MCF 10A (cell line): ENCODE results near the gene SMTNL2. TPM values are rescaled to one million over a fixed set of nuclear protein-coding genes. Genes with fewer than 3 reads are reported as not detected.

Source experiments
- BruUV-seq: library from RNA; stranded (reverse); fragments of 400-500 nt; replicated peaks from 2 replicates; lab custom pipeline; 2021; lab: Mats Ljungman, UMichigan
- CTCF ChIA-PET: fragments of 300-600 bp; sonication (Branson Sonifier 250); formaldehyde crosslinking; extraction: SDS; loops from one replicate; lab custom pipeline; 2021; ENCODE audit warnings: antibody characterized with exemption, inconsistent platforms; lab: Yijun Ruan, JAX
- POLR2A ChIA-PET: fragments of 300-600, 350-650 bp; sonication (Branson Sonifier 250); formaldehyde crosslinking; extraction: SDS; loops from one replicate; lab custom pipeline; 2020; ENCODE audit warnings: antibody characterized with exemption, inconsistent platforms; lab: Yijun Ruan, JAX
- DNase-seq: peaks from one replicate; pipeline ENCODE4 v3.0.0-alpha.2; 2018; ENCODE audit not compliant: unreplicated experiment
- H3K27ac Mint-ChIP-seq: one replicate; pipeline ENCODE4 v1.8.0; 2022; ENCODE audit warnings: mild to moderate bottlenecking, low read depth, mixed read lengths; ENCODE audit not compliant: unreplicated experiment
- H3K27me3 Mint-ChIP-seq: one replicate; pipeline ENCODE4 v1.8.0; 2022; ENCODE audit warnings: mixed read lengths; ENCODE audit not compliant: insufficient read depth, unreplicated experiment
- H3K36me3 Mint-ChIP-seq: one replicate; pipeline ENCODE4 v1.8.0; 2022; ENCODE audit warnings: mild to moderate bottlenecking, moderate library complexity, mixed read lengths; ENCODE audit not compliant: insufficient read depth, unreplicated experiment
- H3K4me1 Mint-ChIP-seq: one replicate; pipeline ENCODE4 v1.8.0; 2022; ENCODE audit warnings: mixed read lengths; ENCODE audit not compliant: insufficient read depth, unreplicated experiment
- H3K4me3 Mint-ChIP-seq: one replicate; pipeline ENCODE4 v1.8.0; 2022; ENCODE audit warnings: mild to moderate bottlenecking, moderate library complexity, mixed read lengths; ENCODE audit not compliant: unreplicated experiment
- H3K9me3 Mint-ChIP-seq: one replicate; pipeline ENCODE4 v1.8.0; 2022; ENCODE audit warnings: mixed read lengths; ENCODE audit not compliant: unreplicated experiment
- CTCF ChIP-seq: fragments of 200-600 bp; IDR thresholded peaks from one replicate; pipeline ENCODE4 v1.8.0; 2022; ENCODE audit warnings: antibody characterized with exemption, mild to moderate bottlenecking; ENCODE audit not compliant: unreplicated experiment
- intact Hi-C: fragments of 100-400 bp; cut with micrococcal nuclease; formaldehyde crosslinking; loops from 2 replicates; pipeline ENCODE4 v1.14.1; 2022
- total RNA-seq: library from RNA; stranded (reverse); gene quantifications from 2 replicates; pipeline ENCODE4 v1.2.3, GENCODE V29; 2022

Gene SMTNL2
- total RNA-seq, 1 experiment from 2014 or later, result not detected

GRCh38 chr17:4590981-4591453 lies 6.7 kb downstream of the SMTNL2 start:
- POLR2A ChIA-PET, result interaction anchor here (0.6 kb wide), 1 partner anchor 38 kb away, joined by 4 read pairs; no protein-coding TSS in a partner anchor
- H3K27me3 Mint-ChIP-seq, result peaks cover 36% of the 10 kb centered on the region
- CTCF ChIA-PET, result no interaction called here

GRCh38 chr17:4591529-4591928 lies 7.2 kb downstream of the SMTNL2 start:
- TF ChIP-seq CTCF, result no peak
- ChIA-PET CTCF (no interaction called here), POLR2A (interaction anchor here (0.6 kb wide), 1 partner anchor 39 kb away, joined by 4 read pairs; no protein-coding TSS in a partner anchor)
- intact Hi-C loops, result no loop called here
- Mint-ChIP-seq H3K36me3 (no peaks in the 10 kb centered on the region), H3K9me3 (no peaks in the 10 kb centered on the region), H3K27me3 (peaks cover 31% of the 10 kb centered on the region), H3K4me1 (no peaks in the 10 kb centered on the region), H3K4me3 (no peak overlapping the region), H3K27ac (no peak overlapping the region)
- no TSS peak for BruUV-seq
- no peak for DNase-seq

More at GRCh38 chr17:4590981-4591453, 6.7 kb downstream of the SMTNL2 start:
- H3K27ac Mint-ChIP-seq, result no peak overlapping the region
- H3K4me1 Mint-ChIP-seq, result no peaks in the 10 kb centered on the region
- H3K9me3 Mint-ChIP-seq, result no peaks in the 10 kb centered on the region
- no peak for TF ChIP-seq CTCF
- DNase-seq, result no peak
- intact Hi-C loops, result no loop called here
- H3K4me3 Mint-ChIP-seq, result no peak overlapping the region
- BruUV-seq, result no TSS peak
- H3K36me3 Mint-ChIP-seq, result no peaks in the 10 kb centered on the region

- POLR2A ChIA-PET, result no interaction called here
These were observed 8.1 kb downstream of the SMTNL2 start for GRCh38 chr17:4592240-4593005.

More at GRCh38 chr17:4592240-4593005, 8.1 kb downstream of the SMTNL2 start:
- CTCF ChIA-PET, result interaction anchor here (1.6 kb wide), 1 partner anchor 33 kb away, joined by 6 read pairs; no protein-coding TSS in a partner anchor
- H3K27me3 Mint-ChIP-seq, result peaks cover 23% of the 10 kb centered on the region
- no TSS peak for BruUV-seq
- no peaks in the 10 kb centered on the region for H3K4me1 Mint-ChIP-seq
- no peaks in the 10 kb centered on the region for H3K36me3 Mint-ChIP-seq
- no peak overlapping the region for H3K27ac Mint-ChIP-seq
- H3K4me3 Mint-ChIP-seq, result no peak overlapping the region
- intact Hi-C loops, result no loop called here
- DNase-seq, result no peak
- TF ChIP-seq CTCF, result no peak
- no peaks in the 10 kb centered on the region for H3K9me3 Mint-ChIP-seq
